GM21786 (cell line): ENCODE data around the gene PDE8B.

Experiments
- ATAC-seq: cut with Tn5 transposase; IDR thresholded peaks from one replicate; pipeline ENCODE4 v1.9.1; 2021; ENCODE audit not compliant: unreplicated experiment

The PDE8B gene

GRCh38 chr5:77394064-77394715 is 183.7 kb downstream of the PDE8B start:
- ATAC-seq, result no peak

GRCh38 chr5:77396017-77396416 is 185.5 kb downstream of the PDE8B start:
- ATAC-seq, result peak; percentile 80

GRCh38 chr5:77397686-77398292 is 187.3 kb downstream of the PDE8B start:
- no peak for ATAC-seq

GRCh38 chr5:77398458-77398857 is 188.0 kb downstream of the PDE8B start:
- no peak for ATAC-seq

GRCh38 chr5:77398896-77399295 is 188.4 kb downstream of the PDE8B start:
- ATAC-seq, result no peak

- ATAC-seq, result no peak
These were observed 190.2 kb downstream of the PDE8B start for GRCh38 chr5:77400645-77401044.

GRCh38 chr5:77402796-77403195 is 192.3 kb downstream of the PDE8B start:
- ATAC-seq, result no peak

- ATAC-seq, result no peak
These were observed 196.7 kb downstream of the PDE8B start for GRCh38 chr5:77407152-77407551.

- ATAC-seq, result no peak
These were observed 199.6 kb downstream of the PDE8B start for GRCh38 chr5:77409870-77410621.

- no peak for ATAC-seq
These were observed 202.6 kb downstream of the PDE8B start for GRCh38 chr5:77413049-77413448.

- ATAC-seq, result no peak
These were observed 207.7 kb downstream of the PDE8B start for GRCh38 chr5:77418162-77418561.

- ATAC-seq, result no peak
These were observed 208.4 kb downstream of the PDE8B start for GRCh38 chr5:77418601-77419581.

GRCh38 chr5:77419644-77420582 is 209.4 kb downstream of the PDE8B start:
- ATAC-seq, result no peak

GRCh38 chr5:77420940-77421339 is 210.5 kb downstream of the PDE8B start:
- no peak for ATAC-seq

GRCh38 chr5:77423022-77423750 is 212.7 kb downstream of the PDE8B start:
- ATAC-seq, result no peak

- ATAC-seq, result no peak
These were observed 214.4 kb downstream of the PDE8B start for GRCh38 chr5:77424921-77425320.

GRCh38 chr5:77425420-77425819 is 214.9 kb downstream of the PDE8B start:
- no peak for ATAC-seq

GRCh38 chr5:77425998-77426659 is 215.6 kb downstream of the PDE8B start:
- no peak for ATAC-seq

- no peak for ATAC-seq
These were observed 216.2 kb downstream of the PDE8B start for GRCh38 chr5:77426670-77427069.
